C4-2B (cell line): ENCODE data around the gene TMEM244.

Experiments
- H3K27ac ChIP-seq: fragments of 450-650 bp; 2 replicates; pipeline ENCODE4 v1.5.1; 2017
- ZFX ChIP-seq: fragments of 450-650 bp; IDR thresholded peaks from 2 replicates; pipeline ENCODE4 v1.6.1; 2017
- TF ChIP-seq, protein P1 (sequence below): fragments of 450-650 bp; conservative IDR thresholded peaks from 2 replicates; pipeline ENCODE4 v1.5.1; 2017; ENCODE audit warnings: mild to moderate bottlenecking

The TMEM244 gene

DNA sequence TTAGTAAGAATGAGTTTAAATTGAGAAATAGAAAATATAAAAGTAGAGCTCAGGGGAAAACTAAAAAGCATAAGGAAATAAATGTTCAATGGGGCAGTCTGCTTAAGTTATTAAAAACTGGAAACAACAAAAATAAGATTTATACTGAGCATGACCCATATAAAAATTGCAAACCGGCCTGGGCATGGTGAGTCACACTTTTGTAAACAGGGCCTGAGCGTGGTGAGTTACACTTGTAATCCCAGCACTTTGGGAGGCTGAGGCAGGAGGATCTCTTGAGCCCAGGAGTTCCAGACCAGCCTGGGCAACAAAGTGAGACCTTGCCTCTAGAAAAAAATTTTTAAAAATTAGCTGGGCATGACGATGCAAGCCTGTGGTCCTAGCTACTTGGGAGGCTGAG lies 74.6 kb downstream of the TMEM244 start:
- no peak overlapping the region for H3K27ac ChIP-seq
- TF ChIP-seq ZFX: no peak
- TF ChIP-seq, protein P1, sequence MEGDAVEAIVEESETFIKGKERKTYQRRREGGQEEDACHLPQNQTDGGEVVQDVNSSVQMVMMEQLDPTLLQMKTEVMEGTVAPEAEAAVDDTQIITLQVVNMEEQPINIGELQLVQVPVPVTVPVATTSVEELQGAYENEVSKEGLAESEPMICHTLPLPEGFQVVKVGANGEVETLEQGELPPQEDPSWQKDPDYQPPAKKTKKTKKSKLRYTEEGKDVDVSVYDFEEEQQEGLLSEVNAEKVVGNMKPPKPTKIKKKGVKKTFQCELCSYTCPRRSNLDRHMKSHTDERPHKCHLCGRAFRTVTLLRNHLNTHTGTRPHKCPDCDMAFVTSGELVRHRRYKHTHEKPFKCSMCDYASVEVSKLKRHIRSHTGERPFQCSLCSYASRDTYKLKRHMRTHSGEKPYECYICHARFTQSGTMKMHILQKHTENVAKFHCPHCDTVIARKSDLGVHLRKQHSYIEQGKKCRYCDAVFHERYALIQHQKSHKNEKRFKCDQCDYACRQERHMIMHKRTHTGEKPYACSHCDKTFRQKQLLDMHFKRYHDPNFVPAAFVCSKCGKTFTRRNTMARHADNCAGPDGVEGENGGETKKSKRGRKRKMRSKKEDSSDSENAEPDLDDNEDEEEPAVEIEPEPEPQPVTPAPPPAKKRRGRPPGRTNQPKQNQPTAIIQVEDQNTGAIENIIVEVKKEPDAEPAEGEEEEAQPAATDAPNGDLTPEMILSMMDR: no peak

DNA sequence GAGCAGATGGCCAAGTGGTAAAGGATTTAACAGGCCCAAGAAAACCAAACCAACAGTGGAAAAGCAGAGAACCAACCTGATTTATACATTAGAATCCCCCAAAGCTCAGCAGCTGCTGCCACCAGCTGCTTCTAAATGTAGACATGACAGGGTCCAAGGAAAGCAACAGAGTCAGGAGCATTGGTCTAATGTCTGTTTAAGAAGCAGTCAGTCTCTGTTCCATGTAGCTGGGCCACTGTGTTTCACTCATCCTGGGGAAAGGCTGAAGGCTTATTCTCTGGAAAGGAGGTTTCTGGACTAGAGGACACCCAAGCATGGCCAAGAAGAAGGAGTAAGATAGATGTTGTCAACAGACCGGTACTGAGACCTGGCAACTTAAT lies 75.4 kb downstream of the TMEM244 start:
- no peak for TF ChIP-seq ZFX
- TF ChIP-seq, protein P1: no peak
- H3K27ac ChIP-seq: no peak overlapping the region

DNA sequence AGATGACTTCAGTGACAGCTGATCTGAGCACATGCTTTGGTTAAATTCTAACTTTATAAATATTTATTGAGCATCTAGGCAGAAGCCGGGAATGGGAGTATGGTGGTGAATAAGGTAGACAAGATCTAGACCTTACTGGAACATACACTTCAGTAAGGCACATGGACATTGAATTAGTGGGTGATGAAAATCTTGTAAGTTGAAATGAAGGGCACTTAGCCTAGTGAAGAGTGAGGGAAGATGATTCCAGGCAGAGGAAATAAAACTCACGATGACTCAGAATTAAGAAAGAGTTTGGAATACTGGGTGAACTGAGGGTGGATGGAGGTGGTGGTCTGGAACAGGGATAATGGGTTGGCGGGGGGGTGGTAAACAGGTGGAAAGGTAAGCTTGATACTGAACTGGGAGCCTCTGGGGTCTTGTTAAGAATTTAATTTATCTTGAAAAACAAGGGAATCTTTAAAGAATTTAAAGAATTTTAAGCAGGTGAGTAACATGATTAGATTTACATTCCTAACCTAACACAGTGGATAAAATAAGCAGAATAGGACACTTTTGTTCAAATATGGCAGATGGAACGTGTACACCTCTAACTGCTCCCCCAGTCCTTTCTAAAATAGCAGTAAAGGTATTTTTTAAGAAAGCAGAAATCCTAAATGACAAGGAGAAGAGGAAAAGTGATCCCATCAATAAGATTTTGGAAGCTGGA lies 75.9 kb downstream of the TMEM244 start:
- H3K27ac ChIP-seq: no peak overlapping the region
- TF ChIP-seq, protein P1: no peak
- no peak for TF ChIP-seq ZFX
